ENCODE data around the gene LUZP2.

The LUZP2 gene
- total RNA-seq: 0 reads per million in 2 experiments

GRCh38 chr11:24496736-24497725, at the start of gene LUZP2:
TSS of gene LUZP2 (plus strand) at chr11:24497053.
- DNase-seq (ENCODE audit: low read depth): no peak

GRCh38 chr11:24453129-24453718, 43.6 kb upstream of the LUZP2 start:
- no peak for DNase-seq (ENCODE audit: low read depth)

GRCh38 chr11:24457985-24458384, 38.9 kb upstream of the LUZP2 start:
- no peak for DNase-seq (ENCODE audit: low read depth)

GRCh38 chr11:24470431-24470830, 26.4 kb upstream of the LUZP2 start:
- no peak for DNase-seq (ENCODE audit: low read depth)

GRCh38 chr11:24471084-24471483, 25.8 kb upstream of the LUZP2 start:
- DNase-seq (ENCODE audit: low read depth): no peak

GRCh38 chr11:24478718-24479117, 18.1 kb upstream of the LUZP2 start:
- DNase-seq (ENCODE audit: low read depth): no peak

GRCh38 chr11:24489477-24489876, 7.4 kb upstream of the LUZP2 start:
- no peak for DNase-seq (ENCODE audit: low read depth)

GRCh38 chr11:24496386-24496735, 492 bp upstream of the LUZP2 start:
- no peak for DNase-seq (ENCODE audit: low read depth)

GRCh38 chr11:24497831-24498230, 978 bp downstream of the LUZP2 start:
- no peak for DNase-seq (ENCODE audit: low read depth)

- no peak for DNase-seq (ENCODE audit: low read depth)
Measured at GRCh38 chr11:24502425-24502824, 5.6 kb downstream of the LUZP2 start.

- no peak for DNase-seq (ENCODE audit: low read depth)
Measured at GRCh38 chr11:24509114-24509513, 12.3 kb downstream of the LUZP2 start.

GRCh38 chr11:24511511-24511910, 14.7 kb downstream of the LUZP2 start:
- no peak for DNase-seq (ENCODE audit: low read depth)

- no peak for DNase-seq (ENCODE audit: low read depth)
Measured at GRCh38 chr11:24513479-24514218, 16.8 kb downstream of the LUZP2 start.

- DNase-seq (ENCODE audit: low read depth): no peak
Measured at GRCh38 chr11:24514219-24514594, 17.4 kb downstream of the LUZP2 start.

- no peak for DNase-seq (ENCODE audit: low read depth)
Measured at GRCh38 chr11:24515632-24516031, 18.8 kb downstream of the LUZP2 start.

GRCh38 chr11:24516638-24517037, 19.8 kb downstream of the LUZP2 start:
- no peak for DNase-seq (ENCODE audit: low read depth)

- no peak for DNase-seq (ENCODE audit: low read depth)
Measured at GRCh38 chr11:24521601-24522000, 24.7 kb downstream of the LUZP2 start.

- DNase-seq (ENCODE audit: low read depth): no peak
Measured at GRCh38 chr11:24524156-24524555, 27.3 kb downstream of the LUZP2 start.

- DNase-seq (ENCODE audit: low read depth): no peak
Measured at GRCh38 chr11:24531528-24531927, 34.7 kb downstream of the LUZP2 start.

GRCh38 chr11:24543771-24544170, 46.9 kb downstream of the LUZP2 start:
- DNase-seq (ENCODE audit: low read depth): no peak

- no peak for DNase-seq (ENCODE audit: low read depth)
Measured at GRCh38 chr11:24556693-24557092, 59.8 kb downstream of the LUZP2 start.

- DNase-seq (ENCODE audit: low read depth): no peak
Measured at GRCh38 chr11:24559315-24559714, 62.5 kb downstream of the LUZP2 start.

GRCh38 chr11:24560324-24560723, 63.5 kb downstream of the LUZP2 start:
- DNase-seq (ENCODE audit: low read depth): no peak

All from T follicular helper cell (primary cell).